HG03175 (cell line): ENCODE data around the gene OTUB1.

Experiments used
- ATAC-seq: cut with Tn5 transposase; IDR thresholded peaks from one replicate; pipeline ENCODE4 v1.9.1; 2021; ENCODE audit warnings: mild to moderate bottlenecking, moderate library complexity; ENCODE audit not compliant: unreplicated experiment

Gene OTUB1

DNA sequence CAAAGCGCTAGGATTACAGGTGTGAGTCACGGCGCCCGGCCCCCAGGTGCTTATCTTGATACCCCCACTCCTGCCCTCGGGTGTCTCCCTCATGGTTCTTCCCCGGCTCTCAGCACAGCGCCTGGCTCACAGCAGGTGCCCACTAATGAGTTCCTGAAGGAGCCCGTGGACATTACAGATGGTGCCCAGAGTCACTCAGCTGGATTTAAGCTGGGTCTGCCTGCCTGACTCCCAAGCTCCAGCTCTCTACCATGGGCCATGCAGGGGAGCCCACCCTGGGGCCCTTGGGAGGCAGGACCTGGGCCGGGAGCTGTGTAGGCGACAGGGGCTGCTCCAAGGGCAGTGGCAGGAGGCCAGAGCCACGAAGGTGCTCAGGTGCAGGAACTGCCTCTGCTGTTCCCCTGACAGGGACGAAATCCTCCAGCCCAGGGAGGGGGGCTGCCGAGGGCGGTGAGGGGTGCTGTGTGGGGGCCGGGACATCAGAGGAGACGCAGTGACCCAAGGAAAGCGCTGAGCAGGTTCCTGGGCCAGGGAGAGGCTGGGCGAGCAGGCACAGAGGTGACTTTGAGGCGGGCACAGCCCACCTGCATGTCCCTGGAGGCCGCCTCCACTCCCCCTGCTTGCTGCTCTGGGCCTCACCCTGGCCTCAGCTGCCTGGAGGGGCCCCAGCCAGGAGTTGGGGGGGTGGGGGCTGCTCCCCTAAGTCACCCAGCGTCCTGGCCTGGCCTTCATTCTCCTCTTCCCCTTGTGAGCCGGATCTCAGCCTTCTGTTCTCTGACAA, 34.9 kb downstream of the OTUB1 start:
- no peak for ATAC-seq

DNA sequence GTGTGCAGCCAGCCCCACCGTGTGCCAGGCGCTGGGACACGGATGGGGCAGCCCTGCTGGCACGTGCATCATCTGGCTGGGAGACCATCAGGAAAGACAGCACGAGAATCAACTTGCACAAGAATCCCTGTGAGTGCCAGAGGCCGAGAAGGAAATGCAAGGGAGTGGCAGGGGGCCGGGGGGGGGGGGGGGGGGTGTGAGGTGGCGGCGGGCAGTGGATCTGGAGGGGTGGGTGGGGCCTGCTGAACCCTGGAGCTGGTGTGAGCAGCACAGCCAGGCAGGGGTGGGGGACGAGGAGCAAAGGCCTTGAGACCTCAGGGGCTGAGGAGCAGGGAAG, 35.5 kb downstream of the OTUB1 start:
- no peak for ATAC-seq

DNA sequence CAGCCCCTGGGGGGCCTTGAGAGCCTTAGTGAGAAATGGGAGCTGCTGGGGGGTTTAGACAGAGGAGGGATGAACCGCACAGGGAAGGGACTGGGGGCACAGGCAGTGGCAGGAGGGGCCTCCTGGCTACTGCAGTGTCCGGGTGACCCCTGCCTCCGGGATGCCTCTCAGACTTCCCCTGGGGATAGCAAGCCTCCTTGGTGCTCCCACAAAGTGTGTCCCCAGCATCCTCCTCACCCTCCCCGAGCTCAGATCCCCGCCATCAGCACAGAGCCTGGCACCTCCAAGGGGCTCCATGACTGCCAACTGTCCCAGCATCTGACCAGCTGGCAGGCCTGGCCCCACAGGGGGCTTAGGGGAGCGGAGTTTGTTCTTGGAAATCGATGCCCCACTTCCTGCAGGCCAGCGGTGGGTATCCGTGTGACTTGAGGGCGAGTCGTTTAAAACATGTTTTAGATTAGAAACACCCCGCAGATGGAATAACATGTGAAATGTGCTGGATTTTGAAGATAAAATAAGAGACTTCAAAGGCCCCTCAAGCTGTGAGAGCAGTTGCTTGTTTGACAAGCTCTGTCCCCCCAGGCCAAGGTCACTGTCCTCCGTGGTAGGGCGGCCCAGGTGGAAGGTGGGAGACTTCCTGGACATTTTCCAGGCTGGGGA, 36.0 kb downstream of the OTUB1 start:
- ATAC-seq = no peak

GRCh38 chr11:64023712-64024710, 37.8 kb downstream of the OTUB1 start:
- ATAC-seq = no peak

DNA sequence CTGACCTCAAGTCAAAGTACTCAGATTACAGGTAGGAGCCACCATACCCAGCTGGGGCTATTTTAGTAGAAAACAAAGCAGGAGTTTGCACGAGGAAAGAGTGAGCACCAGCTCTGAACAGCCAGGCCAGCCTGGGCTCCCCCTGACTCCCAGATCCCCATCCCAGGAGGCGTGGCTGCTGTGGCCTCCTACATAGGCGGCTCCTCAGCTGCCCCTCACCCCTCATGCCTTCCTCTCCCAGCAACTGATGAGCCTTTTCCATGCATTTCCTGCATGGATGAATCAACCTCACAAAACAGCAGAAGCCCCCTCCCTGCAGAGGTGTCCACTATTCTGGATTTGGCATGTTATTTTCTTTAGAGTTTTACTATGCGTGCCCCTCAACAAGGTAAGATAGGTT, 39.0 kb downstream of the OTUB1 start:
- no peak for ATAC-seq

- ATAC-seq = no peak
These were observed 40.5 kb downstream of the OTUB1 start for GRCh38 chr11:64026575-64027205.

- no peak for ATAC-seq
These were observed 41.6 kb downstream of the OTUB1 start for GRCh38 chr11:64027651-64028397.

DNA sequence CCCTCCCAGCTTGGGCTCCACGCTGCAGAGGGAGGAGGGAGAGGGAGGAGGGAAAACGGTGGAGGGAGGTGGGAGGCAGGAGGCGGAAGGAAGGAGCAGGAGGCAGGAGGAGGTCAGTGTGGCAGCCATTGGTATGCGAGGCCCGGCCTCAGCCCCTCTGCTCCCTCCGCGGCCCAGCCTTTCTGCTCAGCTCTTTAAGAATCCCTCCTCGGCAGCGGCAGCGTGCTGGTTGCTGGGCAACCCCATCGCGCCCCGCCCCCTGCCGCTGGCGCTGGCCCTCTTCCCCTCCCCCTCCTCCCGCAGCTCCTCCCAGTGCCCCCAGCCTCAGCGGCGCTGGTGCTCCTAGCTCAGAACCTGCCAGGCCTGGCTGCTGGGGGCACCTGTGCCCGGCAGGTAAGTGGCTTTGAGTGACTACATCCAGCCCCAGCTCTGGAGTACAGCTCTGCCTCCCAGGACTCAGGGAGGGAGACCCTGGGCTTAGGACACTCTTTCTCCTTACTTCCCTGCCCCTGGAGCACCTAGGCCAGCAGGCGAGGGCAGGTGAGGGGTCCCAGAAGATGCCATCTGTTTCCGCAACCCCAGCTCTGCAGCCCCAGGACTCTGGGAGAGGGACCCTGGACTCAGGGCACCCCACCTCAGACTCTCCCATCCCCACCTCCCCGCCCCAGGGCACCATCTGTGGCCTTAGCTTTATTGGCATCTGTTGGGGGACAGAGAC, 42.3 kb downstream of the OTUB1 start:
- no peak for ATAC-seq

DNA sequence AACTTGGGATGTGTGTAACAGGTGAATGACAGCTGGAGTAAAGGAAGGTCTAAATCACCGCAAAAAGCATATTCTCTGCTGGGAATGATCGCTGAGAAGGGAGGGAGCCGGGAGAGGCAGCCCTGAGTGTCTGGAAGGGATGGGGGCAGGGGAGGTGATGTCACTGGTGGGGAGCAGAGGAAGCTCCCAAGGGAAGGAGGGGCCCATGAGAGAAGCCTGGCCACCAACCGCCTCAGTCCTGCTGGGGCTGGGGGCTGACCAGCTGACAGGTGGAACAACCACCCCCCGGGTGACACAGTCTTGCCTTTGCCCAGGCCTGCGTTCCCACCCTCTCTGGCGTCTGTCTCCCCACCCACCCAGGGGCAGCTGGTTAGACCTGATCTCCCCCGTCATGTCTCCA, 43.5 kb downstream of the OTUB1 start:
- ATAC-seq = no peak

DNA sequence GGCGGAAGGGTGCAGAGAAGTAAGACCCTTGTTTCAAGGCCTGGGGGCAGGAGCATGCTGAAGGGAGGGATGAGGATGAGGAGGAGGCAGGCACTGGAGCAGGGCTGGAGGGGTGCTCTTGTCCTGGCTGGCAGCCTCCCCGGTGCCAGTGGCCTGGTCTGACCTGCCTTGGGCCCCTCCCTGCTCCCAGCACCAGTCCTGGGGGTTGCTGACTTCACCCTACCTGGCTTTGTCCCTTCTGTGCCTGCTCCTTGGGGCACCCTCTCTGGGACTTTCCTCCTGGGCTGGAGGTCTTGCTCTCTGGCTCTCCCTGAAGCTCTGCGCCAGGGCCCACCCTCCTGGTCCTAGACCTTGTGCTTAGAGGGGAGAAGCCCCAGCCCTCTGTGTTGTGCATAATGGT, 44.8 kb downstream of the OTUB1 start:
- ATAC-seq = no peak

DNA sequence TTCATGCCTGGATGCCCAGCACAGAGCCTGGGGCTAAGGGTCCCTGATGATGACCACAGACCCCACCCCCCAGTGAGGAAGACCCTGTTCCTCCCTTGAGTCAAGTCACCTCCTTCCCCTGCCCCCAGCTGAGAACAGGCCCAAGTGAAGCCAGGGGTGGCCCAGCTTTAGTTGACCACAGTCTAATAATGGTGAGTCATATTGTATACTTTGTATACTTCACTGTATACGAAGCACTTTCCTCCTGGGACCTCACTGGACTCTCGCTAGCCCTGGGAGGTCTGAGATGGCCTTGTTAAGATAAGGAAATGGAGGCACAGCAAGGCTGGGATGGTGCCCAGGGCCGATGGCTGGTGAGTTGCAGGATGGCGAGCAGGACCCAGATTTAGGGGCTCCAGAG, 45.8 kb downstream of the OTUB1 start:
- no peak for ATAC-seq

- ATAC-seq = no peak
These were observed 48.2 kb downstream of the OTUB1 start for GRCh38 chr11:64034411-64034811.

- ATAC-seq = no peak
These were observed 48.9 kb downstream of the OTUB1 start for GRCh38 chr11:64035081-64035524.

- ATAC-seq = no peak
These were observed 49.3 kb downstream of the OTUB1 start, which contains the start of gene FLRT1 for GRCh38 chr11:64035576-64035975. Gene FLRT1, plus strand, starts transcription at chr11:64035931. Its CDS starts 80,337 bp downstream, at chr11:64116268.

- ATAC-seq = no peak
These were observed 50.1 kb downstream of the OTUB1 start for GRCh38 chr11:64036087-64037026.

DNA sequence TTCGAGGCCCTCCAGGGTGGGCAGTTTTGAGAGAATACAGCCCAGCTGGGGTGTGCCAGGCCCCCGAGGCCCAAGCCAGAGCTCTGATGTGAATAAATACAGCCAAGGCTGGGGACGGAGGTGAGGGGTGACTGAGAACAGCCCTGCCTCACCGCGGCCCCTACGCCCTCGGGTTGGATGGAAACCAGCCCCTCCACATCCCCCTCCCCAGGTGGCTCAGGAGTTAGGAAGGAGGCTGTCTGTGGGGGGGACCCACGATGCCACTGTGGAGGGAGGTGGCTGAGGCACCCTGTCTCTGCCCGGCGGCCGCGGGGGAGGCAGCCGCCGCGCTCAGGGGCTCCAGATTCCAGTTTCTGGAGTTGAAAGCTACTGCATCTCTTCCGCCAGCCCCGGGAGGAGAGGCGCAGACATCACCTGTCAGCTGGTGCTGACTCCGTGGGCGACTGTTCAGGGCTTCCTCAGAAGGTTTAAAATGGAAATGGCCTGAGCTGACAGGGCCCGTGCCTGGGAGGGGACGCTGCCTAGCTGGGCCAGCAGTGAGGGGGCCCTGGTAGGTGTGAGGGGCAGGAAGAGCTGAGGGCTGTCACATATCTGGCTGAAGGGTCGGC, 50.9 kb downstream of the OTUB1 start:
- ATAC-seq = no peak

DNA sequence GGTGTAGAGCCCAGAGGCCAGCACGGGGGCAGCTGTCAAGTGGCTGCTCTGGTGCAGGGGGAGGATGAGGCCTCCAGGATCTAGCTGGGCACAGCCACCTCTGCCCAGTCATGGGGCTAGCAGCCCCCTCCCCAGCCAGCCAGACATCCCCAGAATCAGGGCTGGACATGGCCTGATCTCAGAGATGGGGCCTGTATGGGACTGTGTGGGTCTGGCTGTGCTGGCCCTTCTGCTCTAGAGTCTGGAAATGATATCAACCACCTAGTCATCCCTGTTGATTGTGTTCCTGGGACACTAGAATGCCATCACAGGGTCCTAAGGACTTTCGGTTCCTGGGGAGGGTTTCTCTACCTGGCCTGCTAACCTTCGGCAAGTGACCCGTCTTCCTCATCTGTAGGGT, 52.3 kb downstream of the OTUB1 start:
- no peak for ATAC-seq
